ENCODE results near the gene SLC6A3. TPM values are rescaled to one million over a fixed set of nuclear protein-coding genes. Genes with fewer than 3 reads are reported as not detected.

The SLC6A3 gene
- total RNA-seq, 1 experiment from 2014 or later, result 0.74 TPM

DNA sequence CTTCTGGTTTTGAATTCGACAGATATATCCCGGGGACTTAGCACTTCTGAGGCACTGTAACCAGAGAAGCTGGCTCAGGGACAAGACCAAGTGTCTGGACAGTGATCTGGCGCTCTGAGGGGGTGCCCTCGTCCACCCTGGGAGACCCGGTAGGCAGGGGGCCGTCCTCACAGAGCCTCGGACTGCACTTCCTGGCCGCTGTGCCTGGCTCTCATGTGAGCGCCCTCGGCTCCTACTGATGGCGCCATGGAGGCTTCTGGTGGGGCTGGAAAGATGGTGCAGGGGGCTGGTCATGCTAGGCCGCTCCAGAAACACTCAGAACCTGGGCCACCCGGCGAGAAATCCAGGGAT lies 18.8 kb upstream of the SLC6A3 start (continued):
- TF ChIP-seq, protein P1, sequence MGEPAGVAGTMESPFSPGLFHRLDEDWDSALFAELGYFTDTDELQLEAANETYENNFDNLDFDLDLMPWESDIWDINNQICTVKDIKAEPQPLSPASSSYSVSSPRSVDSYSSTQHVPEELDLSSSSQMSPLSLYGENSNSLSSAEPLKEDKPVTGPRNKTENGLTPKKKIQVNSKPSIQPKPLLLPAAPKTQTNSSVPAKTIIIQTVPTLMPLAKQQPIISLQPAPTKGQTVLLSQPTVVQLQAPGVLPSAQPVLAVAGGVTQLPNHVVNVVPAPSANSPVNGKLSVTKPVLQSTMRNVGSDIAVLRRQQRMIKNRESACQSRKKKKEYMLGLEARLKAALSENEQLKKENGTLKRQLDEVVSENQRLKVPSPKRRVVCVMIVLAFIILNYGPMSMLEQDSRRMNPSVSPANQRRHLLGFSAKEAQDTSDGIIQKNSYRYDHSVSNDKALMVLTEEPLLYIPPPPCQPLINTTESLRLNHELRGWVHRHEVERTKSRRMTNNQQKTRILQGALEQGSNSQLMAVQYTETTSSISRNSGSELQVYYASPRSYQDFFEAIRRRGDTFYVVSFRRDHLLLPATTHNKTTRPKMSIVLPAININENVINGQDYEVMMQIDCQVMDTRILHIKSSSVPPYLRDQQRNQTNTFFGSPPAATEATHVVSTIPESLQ (CRISPR knock-in tag; IDR thresholded peaks at IDR 0.05), result no peak
- no peak for TF ChIP-seq FOXP1 (CRISPR knock-in tag; IDR thresholded peaks at IDR 0.05; ENCODE audit: borderline replicate concordance)
- TF ChIP-seq, protein P2, sequence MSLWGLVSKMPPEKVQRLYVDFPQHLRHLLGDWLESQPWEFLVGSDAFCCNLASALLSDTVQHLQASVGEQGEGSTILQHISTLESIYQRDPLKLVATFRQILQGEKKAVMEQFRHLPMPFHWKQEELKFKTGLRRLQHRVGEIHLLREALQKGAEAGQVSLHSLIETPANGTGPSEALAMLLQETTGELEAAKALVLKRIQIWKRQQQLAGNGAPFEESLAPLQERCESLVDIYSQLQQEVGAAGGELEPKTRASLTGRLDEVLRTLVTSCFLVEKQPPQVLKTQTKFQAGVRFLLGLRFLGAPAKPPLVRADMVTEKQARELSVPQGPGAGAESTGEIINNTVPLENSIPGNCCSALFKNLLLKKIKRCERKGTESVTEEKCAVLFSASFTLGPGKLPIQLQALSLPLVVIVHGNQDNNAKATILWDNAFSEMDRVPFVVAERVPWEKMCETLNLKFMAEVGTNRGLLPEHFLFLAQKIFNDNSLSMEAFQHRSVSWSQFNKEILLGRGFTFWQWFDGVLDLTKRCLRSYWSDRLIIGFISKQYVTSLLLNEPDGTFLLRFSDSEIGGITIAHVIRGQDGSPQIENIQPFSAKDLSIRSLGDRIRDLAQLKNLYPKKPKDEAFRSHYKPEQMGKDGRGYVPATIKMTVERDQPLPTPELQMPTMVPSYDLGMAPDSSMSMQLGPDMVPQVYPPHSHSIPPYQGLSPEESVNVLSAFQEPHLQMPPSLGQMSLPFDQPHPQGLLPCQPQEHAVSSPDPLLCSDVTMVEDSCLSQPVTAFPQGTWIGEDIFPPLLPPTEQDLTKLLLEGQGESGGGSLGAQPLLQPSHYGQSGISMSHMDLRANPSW (CRISPR knock-in tag; conservative IDR thresholded peaks at IDR 0.05; ENCODE audit: low read depth), result no peak
- no peak for TF ChIP-seq SMAD4 (CRISPR knock-in tag; IDR thresholded peaks at IDR 0.05)
- TF ChIP-seq NR2C2 (CRISPR knock-in tag; IDR thresholded peaks at IDR 0.05), result no peak
- TF ChIP-seq, protein P3, sequence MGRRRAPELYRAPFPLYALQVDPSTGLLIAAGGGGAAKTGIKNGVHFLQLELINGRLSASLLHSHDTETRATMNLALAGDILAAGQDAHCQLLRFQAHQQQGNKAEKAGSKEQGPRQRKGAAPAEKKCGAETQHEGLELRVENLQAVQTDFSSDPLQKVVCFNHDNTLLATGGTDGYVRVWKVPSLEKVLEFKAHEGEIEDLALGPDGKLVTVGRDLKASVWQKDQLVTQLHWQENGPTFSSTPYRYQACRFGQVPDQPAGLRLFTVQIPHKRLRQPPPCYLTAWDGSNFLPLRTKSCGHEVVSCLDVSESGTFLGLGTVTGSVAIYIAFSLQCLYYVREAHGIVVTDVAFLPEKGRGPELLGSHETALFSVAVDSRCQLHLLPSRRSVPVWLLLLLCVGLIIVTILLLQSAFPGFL (CRISPR knock-in tag; IDR thresholded peaks at IDR 0.05; ENCODE audit: borderline replicate concordance), result no peak

DNA sequence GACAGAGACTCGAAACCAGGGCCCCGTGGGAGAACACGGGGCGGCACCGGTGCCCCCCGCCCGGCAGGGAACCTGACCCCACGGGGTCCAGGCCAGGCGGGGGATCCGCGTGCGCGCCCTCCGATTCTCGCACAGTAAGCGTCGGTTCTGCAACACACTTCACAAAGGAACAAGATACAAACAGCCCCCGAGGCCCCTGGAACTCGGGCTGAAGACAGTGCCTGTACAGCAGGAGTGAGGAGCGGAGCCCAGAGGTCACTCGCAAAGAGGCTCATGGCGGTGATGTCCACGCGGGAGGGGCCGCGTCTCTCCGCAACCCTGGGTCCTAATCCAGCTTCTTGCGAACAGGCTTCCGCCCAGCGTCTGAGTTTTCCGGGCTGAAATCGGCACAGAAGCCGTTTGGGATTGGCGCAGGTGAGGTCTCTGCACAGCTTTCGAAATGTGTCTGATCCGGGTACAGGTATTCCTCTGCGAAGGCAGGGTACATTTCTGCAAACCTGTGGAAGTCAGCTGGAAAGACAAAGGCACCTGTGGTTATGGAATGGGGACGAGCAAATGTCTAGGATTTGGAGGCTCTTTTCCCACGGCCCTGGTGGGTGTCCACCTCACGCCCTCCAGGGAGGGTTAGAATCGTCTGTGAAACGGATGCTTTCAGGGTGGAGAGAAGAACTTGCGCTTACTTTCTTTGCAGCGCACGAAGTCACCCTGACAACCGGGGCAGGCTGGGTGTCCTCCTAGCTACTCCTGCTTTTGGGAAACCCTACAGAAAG lies 18.3 kb upstream of the SLC6A3 start:
- peaks cover 75% of the 10 kb centered on the region for H3K36me3 Mint-ChIP-seq
- ChIA-PET CTCF (no interaction called here), POLR2A (interaction anchor here (0.8 kb wide), 1 partner anchor 118 kb away, joined by 4 read pairs; no protein-coding TSS in a partner anchor)
- peaks cover 23% of the 10 kb centered on the region for H3K9me3 Mint-ChIP-seq
- H3K4me1 Mint-ChIP-seq, result no peaks in the 10 kb centered on the region; the same call in 1 of the 2 replicates
- no peak for ATAC-seq
- H3K27ac Mint-ChIP-seq, result no peak overlapping the region
- no peaks in the 10 kb centered on the region for H3K27me3 Mint-ChIP-seq (ENCODE audit: low read depth)
- H3K4me3 Mint-ChIP-seq, result no peak overlapping the region
- no peak for DNase-seq (ENCODE audit: low spot score)
- TF ChIP-seq CREM (CRISPR knock-in tag; IDR thresholded peaks at IDR 0.05) (no peak), HMGA2 (CRISPR knock-in tag; IDR thresholded peaks at IDR 0.05) (no peak), SMAD3 (CRISPR knock-in tag; IDR thresholded peaks at IDR 0.05; ENCODE audit: borderline replicate concordance) (no peak), NFE2L1 (CRISPR knock-in tag; IDR thresholded peaks at IDR 0.05) (no peak), EMX1 (CRISPR knock-in tag; IDR thresholded peaks at IDR 0.05) (no peak), FOXP1 (CRISPR knock-in tag; IDR thresholded peaks at IDR 0.05; ENCODE audit: borderline replicate concordance) (no peak), ZNF263 (CRISPR knock-in tag; IDR thresholded peaks at IDR 0.05; ENCODE audit: low read depth) (no peak), MXD4 (CRISPR knock-in tag; IDR thresholded peaks at IDR 0.05; ENCODE audit: borderline replicate concordance) (no peak), GABPB1 (CRISPR knock-in tag; IDR thresholded peaks at IDR 0.05) (no peak), ETV6 (CRISPR knock-in tag; IDR thresholded peaks at IDR 0.05) (no peak)
- TF ChIP-seq, protein P4, sequence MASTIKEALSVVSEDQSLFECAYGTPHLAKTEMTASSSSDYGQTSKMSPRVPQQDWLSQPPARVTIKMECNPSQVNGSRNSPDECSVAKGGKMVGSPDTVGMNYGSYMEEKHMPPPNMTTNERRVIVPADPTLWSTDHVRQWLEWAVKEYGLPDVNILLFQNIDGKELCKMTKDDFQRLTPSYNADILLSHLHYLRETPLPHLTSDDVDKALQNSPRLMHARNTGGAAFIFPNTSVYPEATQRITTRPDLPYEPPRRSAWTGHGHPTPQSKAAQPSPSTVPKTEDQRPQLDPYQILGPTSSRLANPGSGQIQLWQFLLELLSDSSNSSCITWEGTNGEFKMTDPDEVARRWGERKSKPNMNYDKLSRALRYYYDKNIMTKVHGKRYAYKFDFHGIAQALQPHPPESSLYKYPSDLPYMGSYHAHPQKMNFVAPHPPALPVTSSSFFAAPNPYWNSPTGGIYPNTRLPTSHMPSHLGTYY (CRISPR knock-in tag; IDR thresholded peaks at IDR 0.05), result no peak
- TF ChIP-seq, protein P5, sequence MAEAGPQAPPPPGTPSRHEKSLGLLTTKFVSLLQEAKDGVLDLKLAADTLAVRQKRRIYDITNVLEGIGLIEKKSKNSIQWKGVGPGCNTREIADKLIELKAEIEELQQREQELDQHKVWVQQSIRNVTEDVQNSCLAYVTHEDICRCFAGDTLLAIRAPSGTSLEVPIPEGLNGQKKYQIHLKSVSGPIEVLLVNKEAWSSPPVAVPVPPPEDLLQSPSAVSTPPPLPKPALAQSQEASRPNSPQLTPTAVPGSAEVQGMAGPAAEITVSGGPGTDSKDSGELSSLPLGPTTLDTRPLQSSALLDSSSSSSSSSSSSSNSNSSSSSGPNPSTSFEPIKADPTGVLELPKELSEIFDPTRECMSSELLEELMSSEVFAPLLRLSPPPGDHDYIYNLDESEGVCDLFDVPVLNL (CRISPR knock-in tag; IDR thresholded peaks at IDR 0.05; ENCODE audit: borderline replicate concordance, low read depth), result no peak
- TF ChIP-seq, protein P6, sequence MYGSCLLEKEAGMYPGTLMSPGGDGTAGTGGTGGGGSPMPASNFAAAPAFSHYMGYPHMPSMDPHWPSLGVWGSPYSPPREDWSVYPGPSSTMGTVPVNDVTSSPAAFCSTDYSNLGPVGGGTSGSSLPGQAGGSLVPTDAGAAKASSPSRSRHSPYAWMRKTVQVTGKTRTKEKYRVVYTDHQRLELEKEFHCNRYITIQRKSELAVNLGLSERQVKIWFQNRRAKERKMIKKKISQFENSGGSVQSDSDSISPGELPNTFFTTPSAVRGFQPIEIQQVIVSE (CRISPR knock-in tag; IDR thresholded peaks at IDR 0.05; ENCODE audit: borderline replicate concordance), result no peak
- TF ChIP-seq, protein P7, sequence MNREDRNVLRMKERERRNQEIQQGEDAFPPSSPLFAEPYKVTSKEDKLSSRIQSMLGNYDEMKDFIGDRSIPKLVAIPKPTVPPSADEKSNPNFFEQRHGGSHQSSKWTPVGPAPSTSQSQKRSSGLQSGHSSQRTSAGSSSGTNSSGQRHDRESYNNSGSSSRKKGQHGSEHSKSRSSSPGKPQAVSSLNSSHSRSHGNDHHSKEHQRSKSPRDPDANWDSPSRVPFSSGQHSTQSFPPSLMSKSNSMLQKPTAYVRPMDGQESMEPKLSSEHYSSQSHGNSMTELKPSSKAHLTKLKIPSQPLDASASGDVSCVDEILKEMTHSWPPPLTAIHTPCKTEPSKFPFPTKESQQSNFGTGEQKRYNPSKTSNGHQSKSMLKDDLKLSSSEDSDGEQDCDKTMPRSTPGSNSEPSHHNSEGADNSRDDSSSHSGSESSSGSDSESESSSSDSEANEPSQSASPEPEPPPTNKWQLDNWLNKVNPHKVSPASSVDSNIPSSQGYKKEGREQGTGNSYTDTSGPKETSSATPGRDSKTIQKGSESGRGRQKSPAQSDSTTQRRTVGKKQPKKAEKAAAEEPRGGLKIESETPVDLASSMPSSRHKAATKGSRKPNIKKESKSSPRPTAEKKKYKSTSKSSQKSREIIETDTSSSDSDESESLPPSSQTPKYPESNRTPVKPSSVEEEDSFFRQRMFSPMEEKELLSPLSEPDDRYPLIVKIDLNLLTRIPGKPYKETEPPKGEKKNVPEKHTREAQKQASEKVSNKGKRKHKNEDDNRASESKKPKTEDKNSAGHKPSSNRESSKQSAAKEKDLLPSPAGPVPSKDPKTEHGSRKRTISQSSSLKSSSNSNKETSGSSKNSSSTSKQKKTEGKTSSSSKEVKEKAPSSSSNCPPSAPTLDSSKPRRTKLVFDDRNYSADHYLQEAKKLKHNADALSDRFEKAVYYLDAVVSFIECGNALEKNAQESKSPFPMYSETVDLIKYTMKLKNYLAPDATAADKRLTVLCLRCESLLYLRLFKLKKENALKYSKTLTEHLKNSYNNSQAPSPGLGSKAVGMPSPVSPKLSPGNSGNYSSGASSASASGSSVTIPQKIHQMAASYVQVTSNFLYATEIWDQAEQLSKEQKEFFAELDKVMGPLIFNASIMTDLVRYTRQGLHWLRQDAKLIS (CRISPR knock-in tag; IDR thresholded peaks at IDR 0.05; ENCODE audit: borderline replicate concordance), result no peak
- TF ChIP-seq, protein P8, sequence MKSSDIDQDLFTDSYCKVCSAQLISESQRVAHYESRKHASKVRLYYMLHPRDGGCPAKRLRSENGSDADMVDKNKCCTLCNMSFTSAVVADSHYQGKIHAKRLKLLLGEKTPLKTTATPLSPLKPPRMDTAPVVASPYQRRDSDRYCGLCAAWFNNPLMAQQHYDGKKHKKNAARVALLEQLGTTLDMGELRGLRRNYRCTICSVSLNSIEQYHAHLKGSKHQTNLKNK (CRISPR knock-in tag; IDR thresholded peaks at IDR 0.05), result no peak
- TF ChIP-seq, protein P3 (CRISPR knock-in tag; IDR thresholded peaks at IDR 0.05; ENCODE audit: borderline replicate concordance), result no peak
